H1 (cell line): ENCODE results near the gene CD47. TPM values are rescaled to one million over a fixed set of nuclear protein-coding genes. Genes with fewer than 3 reads are reported as not detected.

Experiments used
- CTCF ChIA-PET: fragments of 300-600 bp; sonication (Branson Sonifier 250); formaldehyde crosslinking; loops from one replicate; lab custom pipeline; 2021; ENCODE audit not compliant: partially characterized antibody; lab: Charles Lee
- POLR2A ChIA-PET: fragments of 300-600 bp; sonication (Branson Sonifier 250); formaldehyde crosslinking; loops from one replicate; lab custom pipeline; 2021; ENCODE audit warnings: inconsistent platforms; ENCODE audit not compliant: partially characterized antibody; lab: Charles Lee
- DNase-seq, 2 experiments: peaks; one replicate each; pipeline versions ENCODE4 v3.0.0 to v3.0.0-alpha.2; 2010 to 2022; ENCODE audit warnings: low spot score in 2 of 2, low read depth in 1 of 2, mixed read lengths in 1 of 2
- FAIRE-seq: peaks from 2 replicates; lab custom pipeline; 2011; peaks lifted over from hg19 to GRCh38; lab: Jason Lieb, UNC
- H2AFZ ChIP-seq: 2 replicates; pipeline ENCODE4 v1.8.1; 2012; ENCODE audit warnings: low read length, inconsistent platforms
- H2AK5ac ChIP-seq: 2 replicates; pipeline ENCODE4 v1.6.1; 2013; ENCODE audit warnings: low read depth, low read length
- H2BK120ac ChIP-seq: replicated peaks from 2 replicates; pipeline ENCODE3; 2013; ENCODE audit warnings: low read depth, low read length, inconsistent platforms
- H2BK12ac ChIP-seq: 2 replicates; pipeline ENCODE4 v1.6.1; 2013; ENCODE audit warnings: low read depth, low read length
- H2BK15ac ChIP-seq: 2 replicates; pipeline ENCODE4 v1.6.1; 2013; ENCODE audit warnings: low read length
- H2BK20ac ChIP-seq: 2 replicates; pipeline ENCODE4 v1.6.1; 2013; ENCODE audit warnings: low read length
- H2BK5ac ChIP-seq: 2 replicates; pipeline ENCODE4 v1.6.1; 2013; ENCODE audit warnings: low read depth, low read length
- H3K14ac ChIP-seq: 2 replicates; pipeline ENCODE4 v1.6.1; 2013; ENCODE audit warnings: inconsistent platforms; ENCODE audit not compliant: insufficient read length
- H3K18ac ChIP-seq: 2 replicates; pipeline ENCODE4 v1.6.1; 2013; ENCODE audit warnings: low read length; ENCODE audit errors: extremely low read depth
- H3K23ac ChIP-seq: 2 replicates; pipeline ENCODE4 v1.6.1; 2013; ENCODE audit warnings: inconsistent platforms; ENCODE audit not compliant: insufficient read length
- H3K23me2 ChIP-seq: 2 replicates; pipeline ENCODE4 v1.6.1; 2013; ENCODE audit warnings: low read depth, low read length
- H3K27ac ChIP-seq: 2 replicates; pipeline ENCODE4 v1.6.1; 2011; ENCODE audit warnings: low read depth, low read length, inconsistent platforms
- H3K27me3 ChIP-seq, 4 experiments: replicated peaks in 1 of 4; 1 replicate in 1 of 4; 2 replicates in 3 of 4; pipeline versions ENCODE4 v1.6.1 to v1.8.1; 2011 to 2013; ENCODE audit warnings: low read length in 3 of 4, mild to moderate bottlenecking in 3 of 4, inconsistent platforms in 2 of 4, mixed read lengths in 2 of 4, moderate library complexity in 1 of 4; ENCODE audit not compliant: control insufficient read depth in 3 of 4, insufficient read depth in 3 of 4; ENCODE audit errors: extremely low read depth in 1 of 4
- H3K36me3 ChIP-seq, 4 experiments: 2 replicates each; pipeline versions ENCODE4 v1.6.1 to v1.8.1; 2011 to 2013; ENCODE audit warnings: mild to moderate bottlenecking in 4 of 4, low read length in 3 of 4, moderate library complexity in 2 of 4, control low read depth in 1 of 4, inconsistent platforms in 1 of 4; ENCODE audit not compliant: insufficient read depth in 4 of 4, control insufficient read depth in 2 of 4
- H3K4ac ChIP-seq: replicated peaks from 2 replicates; pipeline ENCODE3; 2013; ENCODE audit warnings: low read length, low read depth, mixed read lengths, inconsistent platforms; ENCODE audit not compliant: insufficient read length
- H3K4me1 ChIP-seq, 4 experiments: replicated peaks in 1 of 4; 1 replicate in 1 of 4; 2 replicates in 3 of 4; pipeline versions ENCODE4 v1.6.1 to v1.8.1; 2011 to 2013; ENCODE audit warnings: low read length in 3 of 4, inconsistent platforms in 2 of 4, mixed read lengths in 1 of 4; ENCODE audit not compliant: insufficient read depth in 4 of 4, control insufficient read depth in 3 of 4
- H3K4me2 ChIP-seq, 2 experiments: 2 replicates each; pipeline versions ENCODE4 v1.6.1 to v1.8.1; 2011 to 2013; ENCODE audit warnings: low read depth in 2 of 2, low read length in 2 of 2, control low read depth in 1 of 2, inconsistent platforms in 1 of 2, mild to moderate bottlenecking in 1 of 2; ENCODE audit not compliant: insufficient read depth in 1 of 2
- H3K4me3 ChIP-seq, 4 experiments: fragments of 200-600, 300-600 bp in 1 of 4; sonication (generic), shearing (Covaris generic), sonication (Bioruptor Twin) in 1 of 4; 2 replicates each; pipeline versions ENCODE4 v1.5.1 to v1.8.1; 2011 to 2016; ENCODE audit warnings: low read length in 4 of 4, low read depth in 3 of 4, control low read depth in 2 of 4, inconsistent platforms in 2 of 4, mild to moderate bottlenecking in 2 of 4, mixed read lengths in 1 of 4, moderate library complexity in 1 of 4; ENCODE audit not compliant: insufficient read depth in 2 of 4; ENCODE audit errors: extremely low read depth in 1 of 4
- H3K56ac ChIP-seq: replicated peaks from 2 replicates; pipeline ENCODE3; 2013; ENCODE audit warnings: low read depth, mild to moderate bottlenecking, mixed read lengths, low read length, inconsistent platforms; ENCODE audit not compliant: insufficient read length
- H3K79me1 ChIP-seq: 2 replicates; pipeline ENCODE4 v1.6.1; 2013; ENCODE audit warnings: low read depth, low read length, control low read depth
- H3K79me2 ChIP-seq, 2 experiments: 2 replicates each; pipeline versions ENCODE4 v1.6.1 to v1.8.1; 2012 to 2013; ENCODE audit warnings: low read length in 2 of 2, mild to moderate bottlenecking in 2 of 2, inconsistent platforms in 1 of 2; ENCODE audit not compliant: insufficient read depth in 2 of 2, control insufficient read depth in 1 of 2
- H3K9ac ChIP-seq, 4 experiments: replicated peaks in 1 of 4; 1 replicate in 1 of 4; 2 replicates in 3 of 4; pipeline versions ENCODE4 v1.6.1 to v1.8.1; 2011 to 2013; ENCODE audit warnings: low read depth in 3 of 4, low read length in 3 of 4, control low read depth in 2 of 4, mild to moderate bottlenecking in 2 of 4, moderate library complexity in 2 of 4, inconsistent platforms in 1 of 4; ENCODE audit errors: extremely low read depth in 1 of 4
- H3K9me3 ChIP-seq, 2 experiments: 2 replicates each; pipeline versions ENCODE4 v1.6.1 to v1.8.1; 2012 to 2013; ENCODE audit warnings: mild to moderate bottlenecking in 2 of 2, moderate library complexity in 2 of 2, control low read depth in 1 of 2, inconsistent platforms in 1 of 2, low read depth in 1 of 2, low read length in 1 of 2, mixed read lengths in 1 of 2; ENCODE audit not compliant: insufficient read depth in 2 of 2
- H4K20me1 ChIP-seq, 2 experiments: replicated peaks in 1 of 2; 2 replicates each; pipeline versions ENCODE3 to v1.8.1; 2011 to 2013; ENCODE audit warnings: inconsistent platforms in 2 of 2, low read length in 2 of 2, mild to moderate bottlenecking in 1 of 2; ENCODE audit not compliant: insufficient read depth in 2 of 2, control insufficient read depth in 1 of 2
- H4K5ac ChIP-seq: 2 replicates; pipeline ENCODE4 v1.6.1; 2013; ENCODE audit warnings: low read length, low read depth, mixed read lengths, inconsistent platforms; ENCODE audit not compliant: insufficient read length
- H4K8ac ChIP-seq: 2 replicates; pipeline ENCODE4 v1.8.0; 2013; ENCODE audit warnings: mild to moderate bottlenecking, moderate library complexity, low read length, inconsistent platforms; ENCODE audit not compliant: insufficient read depth; ENCODE audit errors: extremely low read depth
- H4K91ac ChIP-seq: replicated peaks from 2 replicates; pipeline ENCODE3; 2013; ENCODE audit warnings: low read length, mixed read lengths, inconsistent platforms; ENCODE audit not compliant: insufficient read length
- CEBPB ChIP-seq: IDR thresholded peaks from 2 replicates; pipeline ENCODE4 v1.6.1; 2012; ENCODE audit warnings: low read depth, low read length
- HDAC6 ChIP-seq: IDR thresholded peaks from one replicate; pipeline ENCODE4 v1.7.1; 2012; ENCODE audit warnings: low read depth, mild to moderate bottlenecking, inconsistent platforms, low read length, moderate library complexity
- SIX5 ChIP-seq: IDR thresholded peaks from 2 replicates; pipeline ENCODE4 v1.6.1; 2011; ENCODE audit warnings: mild to moderate bottlenecking, low read depth, low read length
- TAF1 ChIP-seq: IDR thresholded peaks from 2 replicates; pipeline ENCODE4 v1.6.1; 2011; ENCODE audit warnings: mild to moderate bottlenecking, low read depth, low read length
- WGBS, 2 experiments: shearing (Covaris generic) in 1 of 2; methylation state at CpG; one replicate each; pipeline versions ENCODE4 v1.1.6 to v1.1.7; 2013 to 2015; ENCODE audit warnings: low lambda C conversion rate in 2 of 2, mixed read lengths in 2 of 2, inconsistent platforms in 1 of 2, low coverage in 1 of 2, missing lambda C conversion rate in 1 of 2; ENCODE audit not compliant: insufficient replicate concordance in 2 of 2, insufficient coverage in 1 of 2, insufficient read length in 1 of 2; ENCODE audit errors: extremely low coverage in 1 of 2, missing lambda C conversion rate in 1 of 2; 5-methylcytosine and 5-hydroxymethylcytosine counted together
- polyA plus RNA-seq, 7 experiments: library from polyadenylated mRNA; depleted of rRNA in 3 of 7; stranded (reverse) in 5 of 7; unstranded in 2 of 7; fragments of >200 nt in 5 of 7; fragments of 200-250 nt in 2 of 7; gene quantifications; 1 replicate in 5 of 7; 2 replicates in 1 of 7; 4 replicates in 1 of 7; pipeline versions ENCODE4 v1.2.1 to v1.2.3, GENCODE V29; 2011 to 2013; ENCODE audit warnings: missing spikeins in 2 of 7, mixed read lengths in 2 of 7
- total RNA-seq: library from RNA; stranded (reverse); fragmentation: NEBNext Ultra II Directional; extraction: Animal tissue kit (Norgen Biotek cat#: 25700); gene quantifications from 2 replicates; pipeline ENCODE4 v1.2.1, GENCODE V29; 2021

The CD47 gene
- total and polyA plus RNA-seq, 2 of the 8 experiments (the other 6 are each of a cell fraction or from before 2014, with no cell fraction given) = 14.4 to 19.3 TPM

- FAIRE-seq = no peak
- POLR2A ChIA-PET = no interaction called here
- 83% methylated on average over 2 of the region's 2 CpGs; no CpG with 5 or more reads in 1 of the 2 experiments for WGBS, 2 experiments
Measured at GRCh38 chr3:108054935-108055334, 35.9 kb downstream of the CD47 start.

More at GRCh38 chr3:108054935-108055334, 35.9 kb downstream of the CD47 start:
- Histone ChIP-seq H3K79me1 (no peaks in the 10 kb centered on the region), H3K23me2 (no peaks in the 10 kb centered on the region; the same call in 1 of the 2 replicates), H3K23ac (no peak overlapping the region), H4K8ac (no peak overlapping the region), H4K20me1 (no peaks in the 10 kb centered on the region), H2AFZ (no peak overlapping the region), H4K5ac (no peak overlapping the region), H2AK5ac (no peak overlapping the region), H3K27ac (no peak overlapping the region), H3K4me1 (no peaks in the 10 kb centered on the region), H3K79me2 (no peaks in the 10 kb centered on the region), H3K4me2 (no peak overlapping the region), H2BK20ac (no peak overlapping the region), H2BK12ac (no peak overlapping the region), H2BK15ac (no peak overlapping the region), H4K91ac (no peak overlapping the region), H3K14ac (no peak overlapping the region), H3K4me3 (no peak overlapping the region), H3K4ac (no peak overlapping the region), H3K36me3 (no peaks in the 10 kb centered on the region), H3K18ac (no peak overlapping the region), H3K56ac (no peak overlapping the region), H2BK120ac (no peak overlapping the region), H3K9ac (no peak overlapping the region), H2BK5ac (no peak overlapping the region), H3K27me3 (no peaks in the 10 kb centered on the region), H3K9me3 (no peaks in the 10 kb centered on the region)
- CTCF ChIA-PET = no interaction called here
- TF ChIP-seq SIX5 = no peak
- TF ChIP-seq HDAC6 = no peak
- TF ChIP-seq CEBPB = no peak
- no peak for TF ChIP-seq TAF1
- no peak for DNase-seq
